ENCODE measurements around the gene VKORC1. TPM values are rescaled to one million over a fixed set of nuclear protein-coding genes. Genes with fewer than 3 reads are reported as not detected.

The VKORC1 gene
- polyA plus RNA-seq, 1 of the 3 experiments (the other 2 are of a cell fraction), result 434 TPM

GRCh38 chr16:31052114-31052513 is 42.5 kb downstream of the VKORC1 start:
- H3K9me3 ChIP-seq, result no peaks in the 10 kb centered on the region
- peaks cover 10% of the 10 kb centered on the region for H3F3A ChIP-seq (replicated peaks; ENCODE audit: insufficient read depth)
- H3K79me2 ChIP-seq (ENCODE audit: insufficient read depth), result no peaks in the 10 kb centered on the region
- no peak for TF ChIP-seq SMC3 (IDR thresholded peaks at IDR 0.05; ENCODE audit: low read depth, low read length)
- TF ChIP-seq MEF2A (IDR thresholded peaks at IDR 0.05; ENCODE audit: borderline replicate concordance, low read depth), result no peak
- peak; percentile 68; the same call in 1 of the 2 replicates for TF ChIP-seq MAX (IDR thresholded peaks at IDR 0.05; ENCODE audit: low read depth)
- peak; percentile 87 for TF ChIP-seq RXRA (IDR thresholded peaks at IDR 0.05; ENCODE audit: borderline replicate concordance, low read depth)
- TF ChIP-seq POLR2AphosphoS5 (IDR thresholded peaks at IDR 0.05; ENCODE audit: low read depth, low read length), result no peak
- TF ChIP-seq JUND (IDR thresholded peaks at IDR 0.05), result peak; percentile 67
- no peak for TF ChIP-seq TAF1 (IDR thresholded peaks at IDR 0.05; ENCODE audit: borderline replicate concordance, low read depth, low read length)
- TF ChIP-seq, protein P1, sequence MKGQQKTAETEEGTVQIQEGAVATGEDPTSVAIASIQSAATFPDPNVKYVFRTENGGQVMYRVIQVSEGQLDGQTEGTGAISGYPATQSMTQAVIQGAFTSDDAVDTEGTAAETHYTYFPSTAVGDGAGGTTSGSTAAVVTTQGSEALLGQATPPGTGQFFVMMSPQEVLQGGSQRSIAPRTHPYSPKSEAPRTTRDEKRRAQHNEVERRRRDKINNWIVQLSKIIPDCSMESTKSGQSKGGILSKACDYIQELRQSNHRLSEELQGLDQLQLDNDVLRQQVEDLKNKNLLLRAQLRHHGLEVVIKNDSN (IDR thresholded peaks at IDR 0.05; ENCODE audit: borderline replicate concordance, low read depth), result peak; percentile 77; the same call in 1 of the 2 replicates
- peak; percentile 85 for TF ChIP-seq FOSL2 (IDR thresholded peaks at IDR 0.05; ENCODE audit: borderline replicate concordance, low read depth)
- peak; percentile 45; the same call in 1 of the 2 replicates for TF ChIP-seq PBX3 (IDR thresholded peaks at IDR 0.05)
- TF ChIP-seq EP300 (IDR thresholded peaks at IDR 0.05; ENCODE audit: borderline replicate concordance in 1 of 2, low read depth in 1 of 2, low read length in 1 of 2), result peak in 1 of 2 experiments; percentile 33; a peak in 1 of 4 replicates
- TF ChIP-seq CHD2 (IDR thresholded peaks at IDR 0.05; ENCODE audit: low read length, partially characterized antibody), result no peak
- TF ChIP-seq TEAD4 (IDR thresholded peaks at IDR 0.05; ENCODE audit: borderline replicate concordance, insufficient read depth), result no peak
- TF ChIP-seq TCF12 (IDR thresholded peaks at IDR 0.05), result peak; percentile 63
- no peak for DNase-seq
- peak overlapping the region; percentile 26 for H3K4me2 ChIP-seq
- POLR2A ChIA-PET, result no interaction called here
- peak overlapping the region; percentile 60; the same call in 1 of the 2 replicates for H2AFZ ChIP-seq (ENCODE audit: low read depth)
- 3% methylated on average over 2 of the region's 2 CpGs for WGBS (ENCODE audit: low lambda C conversion rate)
- H3K9me2 ChIP-seq, result no peaks in the 10 kb centered on the region
- H4K20me1 ChIP-seq (ENCODE audit: insufficient read depth), result no peaks in the 10 kb centered on the region
- no peak overlapping the region for H3K4me3 ChIP-seq (ENCODE audit: low read depth in 2 of 2, low read length in 1 of 2)
- no peaks in the 10 kb centered on the region for H3K27me3 ChIP-seq (ENCODE audit: insufficient read depth)
- H3K27ac ChIP-seq (ENCODE audit: low read depth in 2 of 2, low read length in 1 of 2), result peak overlapping the region in 1 of 2 experiments; percentile 62; a peak in 2 of 4 replicates
- CTCF ChIA-PET, result no interaction called here
- H3K4me1 ChIP-seq (ENCODE audit: control insufficient read depth in 1 of 2, insufficient read depth in 2 of 2, low read depth in 1 of 2, low read length in 1 of 2), result peaks cover 0 to 5% of the 10 kb centered on the region in 2 experiments; a peak in 1 of 4 replicates
- H3K9ac ChIP-seq, result no peak overlapping the region; the same call in 1 of the 2 replicates
- H3K36me3 ChIP-seq (replicated peaks in 1 of 2; ENCODE audit: control insufficient read depth in 1 of 2, insufficient read depth in 2 of 2, low read length in 1 of 2), result no peaks in the 10 kb centered on the region

GRCh38 chr16:31050280-31051030 is 44.1 kb downstream of the VKORC1 start:
- H3F3A ChIP-seq (replicated peaks; ENCODE audit: insufficient read depth), result peaks cover 14% of the 10 kb centered on the region
- no peak overlapping the region for H3K4me2 ChIP-seq
- H3K4me1 ChIP-seq (ENCODE audit: control insufficient read depth in 1 of 2, insufficient read depth in 2 of 2, low read depth in 1 of 2, low read length in 1 of 2), result peaks cover 0 to 5% of the 10 kb centered on the region in 2 experiments; a peak in 1 of 4 replicates
- POLR2A ChIA-PET, result interaction anchor here (0.6 to 0.7 kb wide), 2 partner anchors 26 to 104 kb away, joined by 3 to 5 read pairs; no protein-coding TSS in a partner anchor
- no peaks in the 10 kb centered on the region for H3K79me2 ChIP-seq (ENCODE audit: insufficient read depth)
- H3K4me3 ChIP-seq (ENCODE audit: low read depth in 2 of 2, low read length in 1 of 2), result no peak overlapping the region
- H3K9ac ChIP-seq, result no peak overlapping the region
- H2AFZ ChIP-seq (ENCODE audit: low read depth), result no peak overlapping the region
- 81% methylated on average over 10 of the region's 10 CpGs for WGBS (ENCODE audit: low lambda C conversion rate)
- CTCF ChIA-PET, result interaction anchor here (1.8 kb wide), 1 partner anchor 10 kb away, joined by 6 read pairs; no protein-coding TSS in a partner anchor
- no peaks in the 10 kb centered on the region for H3K9me2 ChIP-seq
- no peaks in the 10 kb centered on the region for H3K9me3 ChIP-seq
- H3K27me3 ChIP-seq (ENCODE audit: insufficient read depth), result no peaks in the 10 kb centered on the region
- no peak overlapping the region for H3K27ac ChIP-seq (ENCODE audit: low read depth in 2 of 2, low read length in 1 of 2)
- H4K20me1 ChIP-seq (ENCODE audit: insufficient read depth), result no peaks in the 10 kb centered on the region
- H3K36me3 ChIP-seq (replicated peaks in 1 of 2; ENCODE audit: control insufficient read depth in 1 of 2, insufficient read depth in 2 of 2, low read length in 1 of 2), result no peaks in the 10 kb centered on the region
- no peak for TF ChIP-seq RCOR1 (IDR thresholded peaks at IDR 0.05; ENCODE audit: low read length)
- TF ChIP-seq EZH2phosphoT487 (IDR thresholded peaks at IDR 0.05; ENCODE audit: borderline replicate concordance, low read depth), result no peak
- TF ChIP-seq GABPA (IDR thresholded peaks at IDR 0.05; ENCODE audit: low read depth), result no peak
- no peak for TF ChIP-seq SMC3 (IDR thresholded peaks at IDR 0.05; ENCODE audit: low read depth, low read length)
- TF ChIP-seq TCF12 (IDR thresholded peaks at IDR 0.05), result no peak
- TF ChIP-seq NFIC (IDR thresholded peaks at IDR 0.05; ENCODE audit: borderline replicate concordance), result no peak
- no peak for TF ChIP-seq MEF2A (IDR thresholded peaks at IDR 0.05; ENCODE audit: borderline replicate concordance, low read depth)
- TF ChIP-seq, protein P2, sequence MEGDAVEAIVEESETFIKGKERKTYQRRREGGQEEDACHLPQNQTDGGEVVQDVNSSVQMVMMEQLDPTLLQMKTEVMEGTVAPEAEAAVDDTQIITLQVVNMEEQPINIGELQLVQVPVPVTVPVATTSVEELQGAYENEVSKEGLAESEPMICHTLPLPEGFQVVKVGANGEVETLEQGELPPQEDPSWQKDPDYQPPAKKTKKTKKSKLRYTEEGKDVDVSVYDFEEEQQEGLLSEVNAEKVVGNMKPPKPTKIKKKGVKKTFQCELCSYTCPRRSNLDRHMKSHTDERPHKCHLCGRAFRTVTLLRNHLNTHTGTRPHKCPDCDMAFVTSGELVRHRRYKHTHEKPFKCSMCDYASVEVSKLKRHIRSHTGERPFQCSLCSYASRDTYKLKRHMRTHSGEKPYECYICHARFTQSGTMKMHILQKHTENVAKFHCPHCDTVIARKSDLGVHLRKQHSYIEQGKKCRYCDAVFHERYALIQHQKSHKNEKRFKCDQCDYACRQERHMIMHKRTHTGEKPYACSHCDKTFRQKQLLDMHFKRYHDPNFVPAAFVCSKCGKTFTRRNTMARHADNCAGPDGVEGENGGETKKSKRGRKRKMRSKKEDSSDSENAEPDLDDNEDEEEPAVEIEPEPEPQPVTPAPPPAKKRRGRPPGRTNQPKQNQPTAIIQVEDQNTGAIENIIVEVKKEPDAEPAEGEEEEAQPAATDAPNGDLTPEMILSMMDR (IDR thresholded peaks at IDR 0.05), result no peak
- DNase-seq, result no peak

All from SK-N-SH (cell line).